Heart left ventricle (tissue), 16 donors: ENCODE measurements around the gene ZNF770. TPM values are rescaled to one million over a fixed set of nuclear protein-coding genes. Genes with fewer than 3 reads are reported as not detected.

Source experiments
- ATAC-seq, 4 donors: fragments of 200-7000 bp; cut with Tn5 transposase; one replicate each; pipeline ENCODE4 v1.9.1; 2020 to 2022; ENCODE audit warnings: moderate library complexity in 4 of 4, mild to moderate bottlenecking in 3 of 4, moderate number of reproducible peaks in 1 of 4
- DNase-seq, 5 donors: peaks; one replicate each; pipeline ENCODE4 v3.0.0-alpha.2; 2020
- H3K27ac ChIP-seq, 12 donors: fragments of 200-600 bp; sonication (generic) in 4 of 12; one replicate each; pipeline versions ENCODE4 v1.5.0 to v1.8.0; 2016 to 2022; ENCODE audit warnings: mild to moderate bottlenecking in 2 of 12
- H3K27me3 ChIP-seq, 9 donors: fragments of 200-600 bp; sonication (generic) in 2 of 9; one replicate each; pipeline versions ENCODE4 v1.5.1 to v1.8.0; 2016 to 2022; ENCODE audit warnings: mild to moderate bottlenecking in 3 of 9
- H3K36me3 ChIP-seq, 9 donors: fragments of 200-600 bp; sonication (generic) in 2 of 9; one replicate each; pipeline versions ENCODE4 v1.5.0 to v1.8.0; 2018 to 2022; ENCODE audit warnings: mild to moderate bottlenecking in 2 of 9
- H3K4me1 ChIP-seq, 12 donors: fragments of 200-600 bp; sonication (generic) in 4 of 12; one replicate each; pipeline versions ENCODE4 v1.5.0 to v1.8.0; 2016 to 2022; ENCODE audit warnings: mild to moderate bottlenecking in 3 of 12
- H3K4me3 ChIP-seq, 12 donors: fragments of 200-600 bp; sonication (generic) in 4 of 12; one replicate each; pipeline versions ENCODE4 v1.5.0 to v1.8.0; 2017 to 2022; ENCODE audit warnings: mild to moderate bottlenecking in 9 of 12, moderate library complexity in 4 of 12
- H3K9me3 ChIP-seq, 12 donors: fragments of 200-600 bp; sonication (generic) in 4 of 12; one replicate each; pipeline versions ENCODE4 v1.5.0 to v1.8.0; 2016 to 2022; ENCODE audit warnings: mild to moderate bottlenecking in 1 of 12
- CTCF ChIP-seq, 12 donors: fragments of 200-600 bp; sonication (generic) in 4 of 12; IDR thresholded peaks; one replicate each; pipeline versions ENCODE4 v1.5.0 to v1.8.0; 2018 to 2022; ENCODE audit warnings: antibody characterized with exemption in 12 of 12, mild to moderate bottlenecking in 5 of 12
- POLR2A ChIP-seq, 2 donors: fragments of 450-650 bp; IDR thresholded peaks; one replicate each; pipeline ENCODE4 v1.6.1; 2017; ENCODE audit warnings: antibody characterized with exemption in 2 of 2, mild to moderate bottlenecking in 2 of 2, moderate library complexity in 2 of 2
- WGBS, 4 donors: extraction: QIAGEN DNeasy Blood & Tissue Kit in 2 of 4; methylation state at CpG; one replicate each; pipeline versions ENCODE4 v1.1.5 to v1.1.7; 2013 to 2018; 5-methylcytosine and 5-hydroxymethylcytosine counted together
- intact Hi-C, 10 donors: fragments of 100-400 bp; cut with DNase I; formaldehyde crosslinking; loops; one replicate each; pipeline versions ENCODE4 v1.11.1 to v1.14.2; 2022
- polyA plus RNA-seq, 2 donors: library from polyadenylated mRNA; stranded (reverse); fragments of 200-250 nt; gene quantifications; one replicate each; pipeline ENCODE4 v1.2.3, GENCODE V29; 2013
- total RNA-seq, 9 donors: library from RNA; depleted of rRNA in 2 of 9; stranded (reverse); fragments of >200 nt in 2 of 9; fragmentation: NEBNext Ultra II Directional in 3 of 9; extraction: Animal tissue kit (Norgen Biotek cat#: 25700) in 3 of 9; gene quantifications; one replicate each; pipeline versions ENCODE4 v1.1.0 to v1.2.4, GENCODE V29; 2016 to 2023
- donor health status: ischemic (EF 13 %, LVEDD 7.1; RV severe dilation, severe dysfunction).
- donor health status: healthy with polysubstance abuse.
- donor health status: DM: no; HTN: yes; CAD: no.
- donor health status: DM: no; HTN: no; CAD: no.
- donor health status: ischemic (EF 25% LVEDD 6.9; RV normal size, moderate dysfunction).
- donor health status: ischemic (EF 25% LVEDD 5.7; RV mildly dilated, moderate dysfunction).
- donor health status: healthy.
- donor health status: DM: yes; HTN: yes; CAD: no.
- donor health status: ischemic (EF 35%, LVEDD 5.7; RV mildly dilated, moderate dysfunction).
- donor health status: nonischemic (EF 11% LVEDD 7.7; RV severe dilation, severe dysfunction).
- donor health status: DM: yes; HTN: yes; CAD: no.
- donor health status: PGD.
- donor health status: ischemic (EF 29% LVEDD 5.4; RV normal size, mild dysfunction).
- donor health status: nonischemic (EF 23%, LVEDD 6.1; RV moderate dilation, normal function).

The ZNF770 gene
- total and polyA plus RNA-seq, 11 donors: 14.5 to 44.7 (median 36.3) TPM

DNA sequence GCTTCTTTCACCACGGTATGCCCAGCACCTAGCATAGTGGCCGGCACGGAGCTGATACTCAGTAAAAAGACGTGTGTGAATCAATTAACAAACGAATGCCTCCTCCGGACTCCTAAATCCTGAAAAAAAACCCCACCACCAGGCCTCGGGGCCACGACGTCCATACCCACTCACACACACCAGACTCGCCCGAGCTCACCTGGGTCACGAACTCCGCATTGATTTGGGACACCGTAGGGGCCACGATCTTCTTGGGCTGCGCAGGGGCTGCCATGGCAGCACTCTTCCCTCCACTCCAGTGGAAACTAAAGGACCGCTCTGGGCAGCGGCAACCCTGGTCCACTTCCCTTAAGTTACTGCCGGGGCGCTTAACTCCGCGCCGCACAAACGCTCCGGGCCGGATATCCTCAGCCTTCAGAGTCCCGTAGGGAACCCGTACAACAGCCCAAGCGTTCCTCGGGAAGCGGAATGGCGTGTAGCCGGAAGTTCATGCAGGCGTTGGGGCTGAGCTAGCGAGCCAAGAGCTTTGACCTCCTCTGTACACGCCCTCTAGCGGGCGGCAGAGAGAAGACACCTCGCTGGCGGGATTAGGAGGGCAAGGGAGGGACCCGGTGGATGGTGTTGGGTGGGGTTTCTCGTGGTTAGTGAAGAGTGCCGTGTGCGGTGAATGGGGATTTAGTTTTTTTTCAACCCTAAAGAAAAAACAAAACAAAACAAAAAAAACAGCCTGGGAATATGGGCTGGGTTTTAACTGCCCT is 18.6 kb downstream of the ZNF770 start, which contains the start of gene AQR:
Gene AQR (minus strand): TSS at position 403 of the 758 bp plus-strand sequence. CDS start 129 bp downstream, at position 274.
- peak; percentile 100 for ATAC-seq

DNA sequence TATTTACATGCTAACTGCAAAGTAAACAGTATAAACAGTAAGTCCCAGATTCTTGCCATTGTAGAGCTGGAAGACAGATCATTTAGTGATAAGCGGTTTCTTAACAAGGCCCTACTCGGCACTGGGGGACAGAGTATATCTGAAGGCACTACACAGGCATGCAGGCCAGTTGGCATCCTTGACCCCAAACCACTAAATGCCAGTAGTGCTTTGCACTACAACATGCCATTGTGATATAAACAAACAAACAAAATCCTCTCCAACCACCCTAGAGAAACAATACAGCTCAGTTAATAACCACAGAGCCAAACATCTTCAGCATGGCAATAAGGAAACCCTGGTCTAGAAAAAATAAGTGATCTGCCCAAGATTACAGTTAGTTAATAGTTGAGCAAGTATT is 23.8 kb downstream of the ZNF770 start:
- DNase-seq: no peak
- no peak overlapping the region for H3K4me3 ChIP-seq
- H3K27ac ChIP-seq: no peak overlapping the region
- ATAC-seq: no peak
- WGBS, 4 donors: 78 to 90% (median 86%) methylated on average over 2 of the region's 2 CpGs
- no peak for TF ChIP-seq POLR2A (IDR thresholded peaks at IDR 0.05)
- no peak for TF ChIP-seq CTCF (IDR thresholded peaks at IDR 0.05)
- H3K36me3 ChIP-seq: peaks cover 0 to 58% (median 46%) of the 10 kb centered on the region in 9 donors
- H3K4me1 ChIP-seq: peaks cover 0 to 35% (median 25%) of the 10 kb centered on the region in 12 donors
- H3K27me3 ChIP-seq: no peaks in the 10 kb centered on the region
- intact Hi-C loops: no loop called here
- no peaks in the 10 kb centered on the region for H3K9me3 ChIP-seq

More for the DNA sequence above, 18.6 kb downstream of the ZNF770 start, which contains the start of gene AQR:
- Histone ChIP-seq H3K36me3 (peaks cover 0 to 8% (median 0%) of the 10 kb centered on the region in 9 donors), H3K4me3 (peak within 1 kb of the TSS; percentile 63 to 97 (median 84)), H3K9me3 (no peaks in the 10 kb centered on the region), H3K4me1 (peaks cover 0 to 40% (median 25%) of the 10 kb centered on the region in 12 donors), H3K27me3 (no peaks in the 10 kb centered on the region), H3K27ac (peak within 1 kb of the TSS in 11 of 12 donors; percentile 64 to 88 (median 83))
- DNase-seq: peak; percentile 95 to 98 (median 96)
- intact Hi-C loops: loop anchor here in 4 of 10 donors (1.0 to 2.0 kb wide), 2 partner anchors 19 kb away; partner anchors contain the start of gene ZNF770 (in 4 of the 4)
- TF ChIP-seq CTCF (IDR thresholded peaks at IDR 0.05) (peak; percentile 56 to 98 (median 87)), POLR2A (IDR thresholded peaks at IDR 0.05) (peak in 1 of 2 donors; percentile 71)
- 0% methylated on average over 29 to 44 of the region's 44 CpGs for WGBS, 4 donors

DNA sequence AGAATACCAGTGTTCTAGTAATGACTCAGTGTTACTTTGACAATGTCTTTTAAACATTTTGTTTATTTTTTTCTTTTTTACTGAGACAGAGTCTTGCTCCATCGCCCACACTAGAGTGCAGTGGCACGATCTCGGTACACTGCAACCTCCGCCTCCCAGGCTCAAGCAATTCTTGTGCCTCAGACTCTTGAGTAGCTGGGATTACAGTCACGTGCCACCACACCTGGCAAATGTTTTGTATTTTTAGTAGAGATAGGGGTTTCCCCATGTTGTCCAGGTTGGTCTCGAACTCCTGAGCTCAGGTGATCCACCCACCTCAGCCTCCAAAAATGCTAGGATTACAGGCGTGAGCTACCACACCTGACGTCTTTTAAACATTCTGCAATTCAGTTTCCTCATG is 34.2 kb downstream of the ZNF770 start:
- H3K4me3 ChIP-seq: no peak overlapping the region

More for the DNA sequence above, 34.2 kb downstream of the ZNF770 start:
- TF ChIP-seq CTCF (IDR thresholded peaks at IDR 0.05): no peak
- TF ChIP-seq POLR2A (IDR thresholded peaks at IDR 0.05): no peak
- no peak overlapping the region for H3K27ac ChIP-seq
- no peak for ATAC-seq
- no peaks in the 10 kb centered on the region for H3K27me3 ChIP-seq
- intact Hi-C loops: no loop called here
- 92 to 94% (median 93%) methylated on average over 8 of the region's 8 CpGs for WGBS, 4 donors
- H3K36me3 ChIP-seq: peaks cover 0 to 66% (median 42%) of the 10 kb centered on the region in 9 donors
- H3K9me3 ChIP-seq: no peaks in the 10 kb centered on the region
- peaks cover 0 to 6% (median 0%) of the 10 kb centered on the region in 12 donors for H3K4me1 ChIP-seq
- DNase-seq: no peak
